HepG2 (cell line): ENCODE data around the gene NAA30. TPM values are rescaled to one million over a fixed set of nuclear protein-coding genes. Genes with fewer than 3 reads are reported as not detected.

Source experiments
- ATAC-seq: fragments of 200-7000 bp; cut with Tn5 transposase; 3 replicates; pipeline ENCODE4 v1.9.1; 2020; ENCODE audit warnings: mild to moderate bottlenecking, moderate library complexity
- BruUV-seq: library from RNA; stranded (reverse); fragments of 400-500 nt; replicated peaks from 2 replicates; lab custom pipeline; 2021; lab: Mats Ljungman, UMichigan
- CTCF ChIA-PET: fragments of 300-600 bp; formaldehyde crosslinking; extraction: SDS; loops from one replicate; lab custom pipeline; 2021; ENCODE audit warnings: low total read pairs, inconsistent platforms, low intra/inter-chr PET ratio; lab: Yijun Ruan, JAX
- POLR2A ChIA-PET: fragments of 350-600 bp; sonication (Branson Sonifier 250); formaldehyde crosslinking; loops from one replicate; lab custom pipeline; 2020; ENCODE audit warnings: antibody characterized with exemption, inconsistent platforms; lab: Yijun Ruan, JAX
- DNase-seq: peaks from one replicate; pipeline ENCODE4 v3.0.0-alpha.2; 2015; ENCODE audit warnings: low spot score
- FAIRE-seq: peaks from 3 replicates; lab custom pipeline; 2011; peaks lifted over from hg19 to GRCh38; lab: Jason Lieb, UNC
- H2AFZ ChIP-seq: one replicate; pipeline ENCODE4 v1.6.1; 2011; ENCODE audit warnings: low read length, inconsistent platforms
- H3K27ac ChIP-seq: fragments of 300-600 bp; 3 replicates; pipeline ENCODE4 v1.8.0; 2011; ENCODE audit warnings: mixed run types, mild to moderate bottlenecking, mixed read lengths, low read length, inconsistent platforms; ENCODE audit not compliant: insufficient read depth; ENCODE audit errors: extremely low read length
- H3K27me3 ChIP-seq, 2 experiments: fragments of 200-600 bp in 1 of 2; 2 replicates in 1 of 2; 3 replicates in 1 of 2; pipeline versions ENCODE4 v1.6.0 to v1.8.0; 2011; ENCODE audit warnings: low read length in 2 of 2, mild to moderate bottlenecking in 2 of 2, moderate library complexity in 2 of 2, inconsistent platforms in 1 of 2; ENCODE audit not compliant: insufficient read depth in 2 of 2, control insufficient read depth in 1 of 2
- H3K36me3 ChIP-seq, 2 experiments: fragments of 200-600 bp in 1 of 2; replicated peaks in 1 of 2; 2 replicates in 1 of 2; 3 replicates in 1 of 2; pipeline versions ENCODE4 v1.5.1 to v1.8.0; 2011; ENCODE audit warnings: low read length in 2 of 2, inconsistent platforms in 1 of 2; ENCODE audit not compliant: insufficient read depth in 2 of 2, control insufficient read depth in 1 of 2
- H3K4me1 ChIP-seq: 2 replicates; pipeline ENCODE4 v1.5.1; 2012; ENCODE audit warnings: low read length, inconsistent platforms; ENCODE audit not compliant: insufficient read depth
- H3K4me2 ChIP-seq: 2 replicates; pipeline ENCODE4 v1.6.0; 2011; ENCODE audit warnings: low read depth, low read length, inconsistent platforms
- H3K4me3 ChIP-seq, 3 experiments: fragments of 200-600 bp in 1 of 3; sonication (generic), shearing (Covaris generic) in 1 of 3; replicated peaks in 1 of 3; 2 replicates each; pipeline ENCODE4 v1.5.1; 2011 to 2016; ENCODE audit warnings: low read length in 3 of 3, inconsistent platforms in 2 of 3, low read depth in 2 of 3, mild to moderate bottlenecking in 2 of 3, control low read depth in 1 of 3, mixed read lengths in 1 of 3; ENCODE audit not compliant: insufficient read depth in 1 of 3
- H3K79me2 ChIP-seq: one replicate; pipeline ENCODE4 v1.6.1; 2011; ENCODE audit warnings: low read length, inconsistent platforms; ENCODE audit not compliant: insufficient read depth
- H3K9ac ChIP-seq: 2 replicates; pipeline ENCODE4 v1.6.0; 2011; ENCODE audit warnings: mild to moderate bottlenecking, low read depth, low read length, inconsistent platforms; ENCODE audit not compliant: insufficient read depth
- H3K9me3 ChIP-seq: 2 replicates; pipeline ENCODE4 v1.5.1; 2012; ENCODE audit warnings: mild to moderate bottlenecking, low read length
- H4K20me1 ChIP-seq: 2 replicates; pipeline ENCODE4 v1.6.0; 2011; ENCODE audit warnings: inconsistent platforms, mild to moderate bottlenecking, low read length, moderate library complexity; ENCODE audit not compliant: insufficient read depth
- CEBPG ChIP-seq: IDR thresholded peaks from 2 replicates; pipeline ENCODE4 v1.6.1; 2016
- GFI1 ChIP-seq: sonication (generic); formaldehyde crosslinking; IDR thresholded peaks from 2 replicates; pipeline ENCODE4 v1.5.0; 2020; ENCODE audit warnings: missing genetic modification reagents, mild to moderate bottlenecking, borderline replicate concordance
- RELA ChIP-seq: sonication (generic); formaldehyde crosslinking; IDR thresholded peaks from 2 replicates; pipeline ENCODE4 v1.4.0; 2020; ENCODE audit warnings: missing genetic modification reagents
- ZFP1 ChIP-seq: IDR thresholded peaks from 2 replicates; pipeline ENCODE4 v1.6.1; 2016
- ZNF432 ChIP-seq: sonication (generic); formaldehyde crosslinking; IDR thresholded peaks from 2 replicates; pipeline ENCODE4 v1.5.0; 2020; ENCODE audit warnings: missing genetic modification reagents, mild to moderate bottlenecking, borderline replicate concordance
- WGBS: methylation state at CpG from one replicate; pipeline ENCODE4 v1.1.6; 2017; ENCODE audit warnings: low lambda C conversion rate; 5-methylcytosine and 5-hydroxymethylcytosine counted together
- in situ Hi-C: cut with HindIII; loops from 2 replicates; pipeline ENCODE4 v1.10.0; 2017; ENCODE audit warnings: low pct_unique_long_range_greater_than_20kb; ENCODE audit not compliant: extremely low pct_ligation_motif_present
- intact Hi-C: fragments of 100-400 bp; cut with micrococcal nuclease; formaldehyde crosslinking; loops from one replicate; pipeline ENCODE4 v1.10.0; 2022; ENCODE audit not compliant: unreplicated experiment
- polyA plus RNA-seq, 8 experiments: library from polyadenylated mRNA; depleted of rRNA in 3 of 8; stranded (reverse) in 7 of 8; unstranded in 1 of 8; fragments of >200 nt; fragmentation: Illumina TruSeq in 4 of 8; extraction: Trizol in 4 of 8; gene quantifications; 2 replicates each; pipeline versions ENCODE4 v1.2.1 to v1.2.3, GENCODE V29; 2011 to 2016; ENCODE audit warnings: low read depth in 4 of 8, missing spikeins in 1 of 8, mixed read lengths in 1 of 8; ENCODE audit not compliant: insufficient read depth in 1 of 8
- total RNA-seq, 5 experiments: library from RNA; depleted of rRNA; stranded (reverse); fragments of >200 nt; fragmentation: Illumina TruSeq; extraction: Trizol; gene quantifications; 2 replicates each; pipeline ENCODE4 v1.2.3, GENCODE V29; 2016; ENCODE audit warnings: low read depth in 1 of 5
- TF ChIP-seq, protein P1 (sequence below): sonication (generic); formaldehyde crosslinking; IDR thresholded peaks from 2 replicates; pipeline ENCODE4 v1.5.0; 2020; ENCODE audit warnings: mild to moderate bottlenecking, missing genetic modification reagents
- TF ChIP-seq, protein P2 (sequence below): sonication (generic); formaldehyde crosslinking; IDR thresholded peaks from 2 replicates; pipeline ENCODE4 v1.8.0; 2022; ENCODE audit warnings: mild to moderate bottlenecking, missing genetic modification reagents, moderate library complexity
- TF ChIP-seq, protein P3 (sequence below): sonication (generic); formaldehyde crosslinking; IDR thresholded peaks from 2 replicates; pipeline ENCODE4 v1.5.0; 2020; ENCODE audit warnings: missing genetic modification reagents
- TF ChIP-seq, protein P4 (sequence below): IDR thresholded peaks from 2 replicates; pipeline ENCODE4 v1.6.1; 2016; ENCODE audit warnings: low read depth
- TF ChIP-seq, protein P5 (sequence below): sonication (generic); formaldehyde crosslinking; IDR thresholded peaks from 2 replicates; pipeline ENCODE4 v1.4.0; 2020; ENCODE audit warnings: missing genetic modification reagents
- TF ChIP-seq, protein P6 (sequence below): IDR thresholded peaks from 2 replicates; pipeline ENCODE4 v1.6.1; 2016; ENCODE audit warnings: control low read depth

Gene NAA30
- total and polyA plus RNA-seq, 2 of the 13 experiments (the other 11 are each of a cell fraction or from before 2014, with no cell fraction given): 10.8 to 18.4 TPM

DNA sequence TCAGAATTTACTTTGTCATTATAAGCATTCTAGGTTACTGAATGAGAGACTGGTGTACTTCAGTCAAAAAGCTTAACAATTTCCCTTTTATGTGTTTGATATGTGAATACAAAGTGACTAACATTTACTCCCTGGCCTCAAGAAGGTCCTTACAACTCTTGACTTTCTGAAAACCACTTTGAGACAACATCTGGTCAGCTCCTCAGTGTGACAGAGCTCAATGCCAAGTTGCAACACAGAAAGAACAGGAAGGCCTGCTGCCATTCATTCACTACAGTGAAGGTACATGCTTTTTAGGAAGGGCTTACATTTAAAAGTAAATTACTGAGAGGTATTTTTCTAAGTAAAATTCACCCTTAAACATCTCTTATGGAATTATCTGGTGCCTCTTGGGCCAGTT is 2.3 kb upstream of the NAA30 start (continued):
- TF ChIP-seq, protein P1, sequence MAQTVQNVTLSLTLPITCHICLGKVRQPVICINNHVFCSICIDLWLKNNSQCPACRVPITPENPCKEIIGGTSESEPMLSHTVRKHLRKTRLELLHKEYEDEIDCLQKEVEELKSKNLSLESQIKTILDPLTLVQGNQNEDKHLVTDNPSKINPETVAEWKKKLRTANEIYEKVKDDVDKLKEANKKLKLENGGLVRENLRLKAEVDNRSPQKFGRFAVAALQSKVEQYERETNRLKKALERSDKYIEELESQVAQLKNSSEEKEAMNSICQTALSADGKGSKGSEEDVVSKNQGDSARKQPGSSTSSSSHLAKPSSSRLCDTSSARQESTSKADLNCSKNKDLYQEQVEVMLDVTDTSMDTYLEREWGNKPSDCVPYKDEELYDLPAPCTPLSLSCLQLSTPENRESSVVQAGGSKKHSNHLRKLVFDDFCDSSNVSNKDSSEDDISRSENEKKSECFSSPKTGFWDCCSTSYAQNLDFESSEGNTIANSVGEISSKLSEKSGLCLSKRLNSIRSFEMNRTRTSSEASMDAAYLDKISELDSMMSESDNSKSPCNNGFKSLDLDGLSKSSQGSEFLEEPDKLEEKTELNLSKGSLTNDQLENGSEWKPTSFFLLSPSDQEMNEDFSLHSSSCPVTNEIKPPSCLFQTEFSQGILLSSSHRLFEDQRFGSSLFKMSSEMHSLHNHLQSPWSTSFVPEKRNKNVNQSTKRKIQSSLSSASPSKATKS (CRISPR knock-in tag): no peak
- no peak for TF ChIP-seq ZFP1 (CRISPR knock-in tag)

DNA sequence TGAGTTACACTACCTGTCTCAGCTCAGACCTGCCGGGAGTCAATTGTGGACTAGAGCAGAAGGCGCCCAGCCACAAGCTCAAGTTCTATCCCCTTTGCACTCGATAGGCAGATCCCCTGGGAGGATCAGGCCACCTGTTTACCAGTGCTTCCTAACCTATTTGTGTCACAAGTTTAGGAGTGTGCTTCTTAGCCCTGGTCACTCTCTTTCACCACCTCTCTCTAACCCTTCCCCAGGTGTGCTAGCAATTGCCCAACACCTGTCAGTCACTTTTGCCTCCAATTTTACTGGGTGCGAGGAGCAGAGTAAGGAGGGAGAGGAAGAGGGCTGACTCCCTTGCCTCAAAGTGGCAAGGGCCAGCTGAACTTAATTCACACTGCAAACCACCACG is 745 bp upstream of the NAA30 start:
- Histone ChIP-seq H3K27ac (peak overlapping the region; percentile 81), H3K4me2 (peak overlapping the region; percentile 94), H3K9me3 (no peaks in the 10 kb centered on the region), H3K4me3 (peak overlapping the region; percentile 89 to 95 (median 94)), H4K20me1 (peaks cover 7% of the 10 kb centered on the region; the same call in 1 of the 2 replicates), H3K9ac (peak overlapping the region; percentile 86), H3K27me3 (no peaks in the 10 kb centered on the region; a peak in 1 of 5 replicates), H3K79me2 (peaks cover 38% of the 10 kb centered on the region), H2AFZ (peak overlapping the region; percentile 70), H3K36me3 (no peaks in the 10 kb centered on the region), H3K4me1 (peaks cover 31% of the 10 kb centered on the region)
- intact Hi-C loops: loop anchor here (2.0 to 5.0 kb wide), 2 partner anchors 43 to 122 kb away; partner anchors contain the start of genes AP5M1 and EXOC5
- ChIA-PET POLR2A (interaction anchor here (1.0 to 2.5 kb wide), 9 partner anchors 8 to 810 kb away, joined by 3 to 10 read pairs (median 5); partner anchors contain the start of genes AP5M1, EXOC5 and TMEM260), CTCF (no interaction called here)
- in situ Hi-C loops: no loop called here
- DNase-seq (no peak), ATAC-seq (peak; percentile 2), FAIRE-seq (no peak)
- WGBS: 6% methylated on average over 3 of the region's 5 CpGs
- TSS peak; percentile 90 for BruUV-seq
- TF ChIP-seq ZNF432 (no peak), CEBPG (CRISPR knock-in tag) (peak; percentile 70), RELA (CRISPR knock-in tag) (no peak), GFI1 (CRISPR knock-in tag) (no peak)
- TF ChIP-seq, protein P2, sequence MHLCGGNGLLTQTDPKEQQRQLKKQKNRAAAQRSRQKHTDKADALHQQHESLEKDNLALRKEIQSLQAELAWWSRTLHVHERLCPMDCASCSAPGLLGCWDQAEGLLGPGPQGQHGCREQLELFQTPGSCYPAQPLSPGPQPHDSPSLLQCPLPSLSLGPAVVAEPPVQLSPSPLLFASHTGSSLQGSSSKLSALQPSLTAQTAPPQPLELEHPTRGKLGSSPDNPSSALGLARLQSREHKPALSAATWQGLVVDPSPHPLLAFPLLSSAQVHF (CRISPR knock-in tag): no peak
- TF ChIP-seq, protein P3, sequence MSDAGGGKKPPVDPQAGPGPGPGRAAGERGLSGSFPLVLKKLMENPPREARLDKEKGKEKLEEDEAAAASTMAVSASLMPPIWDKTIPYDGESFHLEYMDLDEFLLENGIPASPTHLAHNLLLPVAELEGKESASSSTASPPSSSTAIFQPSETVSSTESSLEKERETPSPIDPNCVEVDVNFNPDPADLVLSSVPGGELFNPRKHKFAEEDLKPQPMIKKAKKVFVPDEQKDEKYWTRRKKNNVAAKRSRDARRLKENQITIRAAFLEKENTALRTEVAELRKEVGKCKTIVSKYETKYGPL (CRISPR knock-in tag): no peak
- TF ChIP-seq, protein P4, sequence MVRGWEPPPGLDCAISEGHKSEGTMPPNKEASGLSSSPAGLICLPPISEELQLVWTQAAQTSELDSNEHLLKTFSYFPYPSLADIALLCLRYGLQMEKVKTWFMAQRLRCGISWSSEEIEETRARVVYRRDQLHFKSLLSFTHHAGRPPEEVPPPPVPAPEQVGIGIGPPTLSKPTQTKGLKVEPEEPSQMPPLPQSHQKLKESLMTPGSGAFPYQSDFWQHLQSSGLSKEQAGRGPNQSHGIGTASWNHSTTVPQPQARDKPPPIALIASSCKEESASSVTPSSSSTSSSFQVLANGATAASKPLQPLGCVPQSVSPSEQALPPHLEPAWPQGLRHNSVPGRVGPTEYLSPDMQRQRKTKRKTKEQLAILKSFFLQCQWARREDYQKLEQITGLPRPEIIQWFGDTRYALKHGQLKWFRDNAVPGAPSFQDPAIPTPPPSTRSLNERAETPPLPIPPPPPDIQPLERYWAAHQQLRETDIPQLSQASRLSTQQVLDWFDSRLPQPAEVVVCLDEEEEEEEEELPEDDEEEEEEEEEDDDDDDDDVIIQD (CRISPR knock-in tag): no peak
- TF ChIP-seq, protein P5, sequence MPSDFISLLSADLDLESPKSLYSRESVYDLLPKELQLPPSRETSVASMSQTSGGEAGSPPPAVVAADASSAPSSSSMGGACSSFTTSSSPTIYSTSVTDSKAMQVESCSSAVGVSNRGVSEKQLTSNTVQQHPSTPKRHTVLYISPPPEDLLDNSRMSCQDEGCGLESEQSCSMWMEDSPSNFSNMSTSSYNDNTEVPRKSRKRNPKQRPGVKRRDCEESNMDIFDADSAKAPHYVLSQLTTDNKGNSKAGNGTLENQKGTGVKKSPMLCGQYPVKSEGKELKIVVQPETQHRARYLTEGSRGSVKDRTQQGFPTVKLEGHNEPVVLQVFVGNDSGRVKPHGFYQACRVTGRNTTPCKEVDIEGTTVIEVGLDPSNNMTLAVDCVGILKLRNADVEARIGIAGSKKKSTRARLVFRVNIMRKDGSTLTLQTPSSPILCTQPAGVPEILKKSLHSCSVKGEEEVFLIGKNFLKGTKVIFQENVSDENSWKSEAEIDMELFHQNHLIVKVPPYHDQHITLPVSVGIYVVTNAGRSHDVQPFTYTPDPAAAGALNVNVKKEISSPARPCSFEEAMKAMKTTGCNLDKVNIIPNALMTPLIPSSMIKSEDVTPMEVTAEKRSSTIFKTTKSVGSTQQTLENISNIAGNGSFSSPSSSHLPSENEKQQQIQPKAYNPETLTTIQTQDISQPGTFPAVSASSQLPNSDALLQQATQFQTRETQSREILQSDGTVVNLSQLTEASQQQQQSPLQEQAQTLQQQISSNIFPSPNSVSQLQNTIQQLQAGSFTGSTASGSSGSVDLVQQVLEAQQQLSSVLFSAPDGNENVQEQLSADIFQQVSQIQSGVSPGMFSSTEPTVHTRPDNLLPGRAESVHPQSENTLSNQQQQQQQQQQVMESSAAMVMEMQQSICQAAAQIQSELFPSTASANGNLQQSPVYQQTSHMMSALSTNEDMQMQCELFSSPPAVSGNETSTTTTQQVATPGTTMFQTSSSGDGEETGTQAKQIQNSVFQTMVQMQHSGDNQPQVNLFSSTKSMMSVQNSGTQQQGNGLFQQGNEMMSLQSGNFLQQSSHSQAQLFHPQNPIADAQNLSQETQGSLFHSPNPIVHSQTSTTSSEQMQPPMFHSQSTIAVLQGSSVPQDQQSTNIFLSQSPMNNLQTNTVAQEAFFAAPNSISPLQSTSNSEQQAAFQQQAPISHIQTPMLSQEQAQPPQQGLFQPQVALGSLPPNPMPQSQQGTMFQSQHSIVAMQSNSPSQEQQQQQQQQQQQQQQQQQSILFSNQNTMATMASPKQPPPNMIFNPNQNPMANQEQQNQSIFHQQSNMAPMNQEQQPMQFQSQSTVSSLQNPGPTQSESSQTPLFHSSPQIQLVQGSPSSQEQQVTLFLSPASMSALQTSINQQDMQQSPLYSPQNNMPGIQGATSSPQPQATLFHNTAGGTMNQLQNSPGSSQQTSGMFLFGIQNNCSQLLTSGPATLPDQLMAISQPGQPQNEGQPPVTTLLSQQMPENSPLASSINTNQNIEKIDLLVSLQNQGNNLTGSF (CRISPR knock-in tag): no peak
- TF ChIP-seq, protein P6, sequence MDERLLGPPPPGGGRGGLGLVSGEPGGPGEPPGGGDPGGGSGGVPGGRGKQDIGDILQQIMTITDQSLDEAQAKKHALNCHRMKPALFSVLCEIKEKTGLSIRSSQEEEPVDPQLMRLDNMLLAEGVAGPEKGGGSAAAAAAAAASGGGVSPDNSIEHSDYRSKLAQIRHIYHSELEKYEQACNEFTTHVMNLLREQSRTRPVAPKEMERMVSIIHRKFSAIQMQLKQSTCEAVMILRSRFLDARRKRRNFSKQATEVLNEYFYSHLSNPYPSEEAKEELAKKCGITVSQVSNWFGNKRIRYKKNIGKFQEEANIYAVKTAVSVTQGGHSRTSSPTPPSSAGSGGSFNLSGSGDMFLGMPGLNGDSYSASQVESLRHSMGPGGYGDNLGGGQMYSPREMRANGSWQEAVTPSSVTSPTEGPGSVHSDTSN (CRISPR knock-in tag): peak; percentile 49; the same call in 1 of the 2 replicates
